ENCODE results near the gene ZFAND3. TPM values are rescaled to one million over a fixed set of nuclear protein-coding genes. Genes with fewer than 3 reads are reported as not detected.

ZFAND3 gene
- total RNA-seq, 1 donor from 2014 or later: 131 TPM

DNA sequence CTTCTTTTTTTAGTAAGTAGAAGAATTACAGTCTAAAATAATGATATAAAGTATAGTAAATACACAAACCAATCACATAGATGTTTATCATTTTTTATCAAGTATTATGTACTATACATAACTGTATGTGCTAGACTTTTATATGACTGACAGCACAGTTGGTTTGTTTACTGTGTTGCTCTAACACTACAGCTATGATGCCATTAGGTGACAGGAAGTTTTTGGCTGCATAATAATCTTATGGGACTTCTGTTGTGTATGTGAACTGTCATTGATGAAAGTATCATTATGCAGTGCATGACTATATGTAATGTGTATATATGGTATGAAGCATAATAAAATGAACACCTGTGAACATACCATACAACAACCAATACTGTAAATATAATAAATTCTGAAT lies 104.0 kb downstream of the ZFAND3 start:
- Mint-ChIP-seq H3K4me1 (ENCODE audit: low read depth, unreplicated experiment) (peaks cover 24% of the 10 kb centered on the region), H3K36me3 (ENCODE audit: low read depth, unreplicated experiment) (peaks cover 2% of the 10 kb centered on the region), H3K27ac (ENCODE audit: unreplicated experiment) (no peak overlapping the region), H3K4me3 (ENCODE audit: unreplicated experiment) (no peak overlapping the region), H3K27me3 (ENCODE audit: low read depth, unreplicated experiment) (no peaks in the 10 kb centered on the region), H3K9me3 (ENCODE audit: unreplicated experiment) (no peaks in the 10 kb centered on the region)
- Histone ChIP-seq H3K27me3 (ENCODE audit: insufficient read depth, low read length) (no peaks in the 10 kb centered on the region), H3K4me1 (ENCODE audit: insufficient read depth, low read length) (no peaks in the 10 kb centered on the region), H3K79me2 (ENCODE audit: insufficient read depth, low read length) (peaks cover 97% of the 10 kb centered on the region), H3K36me3 (ENCODE audit: insufficient read depth, low read length) (no peaks in the 10 kb centered on the region), H3K27ac (ENCODE audit: low read depth, low read length) (no peak overlapping the region), H4K20me1 (ENCODE audit: insufficient read depth, low read length) (peaks cover 87% of the 10 kb centered on the region), H3K9ac (ENCODE audit: low read length) (no peak overlapping the region), H2AFZ (ENCODE audit: low read depth, low read length) (no peak overlapping the region), H3K9me3 (ENCODE audit: insufficient read depth, low read depth, low read length) (no peaks in the 10 kb centered on the region), H3K4me3 (ENCODE audit: insufficient read depth, low read depth, low read length) (no peak overlapping the region), H3K4me2 (ENCODE audit: low read length) (no peak overlapping the region)
- TF ChIP-seq, protein P1, sequence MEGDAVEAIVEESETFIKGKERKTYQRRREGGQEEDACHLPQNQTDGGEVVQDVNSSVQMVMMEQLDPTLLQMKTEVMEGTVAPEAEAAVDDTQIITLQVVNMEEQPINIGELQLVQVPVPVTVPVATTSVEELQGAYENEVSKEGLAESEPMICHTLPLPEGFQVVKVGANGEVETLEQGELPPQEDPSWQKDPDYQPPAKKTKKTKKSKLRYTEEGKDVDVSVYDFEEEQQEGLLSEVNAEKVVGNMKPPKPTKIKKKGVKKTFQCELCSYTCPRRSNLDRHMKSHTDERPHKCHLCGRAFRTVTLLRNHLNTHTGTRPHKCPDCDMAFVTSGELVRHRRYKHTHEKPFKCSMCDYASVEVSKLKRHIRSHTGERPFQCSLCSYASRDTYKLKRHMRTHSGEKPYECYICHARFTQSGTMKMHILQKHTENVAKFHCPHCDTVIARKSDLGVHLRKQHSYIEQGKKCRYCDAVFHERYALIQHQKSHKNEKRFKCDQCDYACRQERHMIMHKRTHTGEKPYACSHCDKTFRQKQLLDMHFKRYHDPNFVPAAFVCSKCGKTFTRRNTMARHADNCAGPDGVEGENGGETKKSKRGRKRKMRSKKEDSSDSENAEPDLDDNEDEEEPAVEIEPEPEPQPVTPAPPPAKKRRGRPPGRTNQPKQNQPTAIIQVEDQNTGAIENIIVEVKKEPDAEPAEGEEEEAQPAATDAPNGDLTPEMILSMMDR (IDR thresholded peaks at IDR 0.05; ENCODE audit: insufficient read depth, low read depth, low read length): no peak
- TF ChIP-seq EZH2 (IDR thresholded peaks at IDR 0.05; ENCODE audit: insufficient read depth, low read length): no peak
- DNase-seq (ENCODE audit: low read depth) (no peak), FAIRE-seq (no peak)

DNA sequence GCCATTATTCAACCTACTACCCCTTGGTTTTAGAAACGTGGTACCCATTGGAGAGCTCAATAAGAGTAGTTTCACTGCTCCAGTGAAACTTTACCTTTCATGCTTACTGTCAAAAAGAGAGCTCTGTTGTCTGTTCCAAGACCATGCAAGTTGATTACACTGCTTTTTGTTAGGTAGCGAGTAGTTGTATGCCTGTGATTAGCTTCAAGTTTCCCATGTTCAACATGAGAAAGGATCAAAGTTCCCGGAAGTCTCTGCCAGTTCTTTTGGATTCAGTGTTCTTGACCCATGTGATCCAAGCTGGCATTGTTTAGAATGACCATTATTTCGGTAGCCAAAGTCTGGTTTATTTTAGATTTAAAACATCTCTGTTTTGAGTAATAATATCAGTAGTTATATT lies 107.1 kb downstream of the ZFAND3 start:
- Mint-ChIP-seq H3K27me3 (ENCODE audit: low read depth, unreplicated experiment) (no peaks in the 10 kb centered on the region), H3K4me3 (ENCODE audit: unreplicated experiment) (no peak overlapping the region), H3K4me1 (ENCODE audit: low read depth, unreplicated experiment) (peaks cover 11% of the 10 kb centered on the region), H3K27ac (ENCODE audit: unreplicated experiment) (no peak overlapping the region), H3K9me3 (ENCODE audit: unreplicated experiment) (no peaks in the 10 kb centered on the region), H3K36me3 (ENCODE audit: low read depth, unreplicated experiment) (peaks cover 5% of the 10 kb centered on the region)
- Histone ChIP-seq H4K20me1 (ENCODE audit: insufficient read depth, low read length) (peaks cover 88% of the 10 kb centered on the region), H3K27ac (ENCODE audit: low read depth, low read length) (no peak overlapping the region), H3K9ac (ENCODE audit: low read length) (no peak overlapping the region), H3K4me1 (ENCODE audit: insufficient read depth, low read length) (no peaks in the 10 kb centered on the region), H3K79me2 (ENCODE audit: insufficient read depth, low read length) (peaks cover 94% of the 10 kb centered on the region), H3K4me2 (ENCODE audit: low read length) (no peak overlapping the region), H3K4me3 (ENCODE audit: insufficient read depth, low read depth, low read length) (no peak overlapping the region), H3K27me3 (ENCODE audit: insufficient read depth, low read length) (no peaks in the 10 kb centered on the region), H3K36me3 (ENCODE audit: insufficient read depth, low read length) (no peaks in the 10 kb centered on the region), H3K9me3 (ENCODE audit: insufficient read depth, low read depth, low read length) (no peaks in the 10 kb centered on the region), H2AFZ (ENCODE audit: low read depth, low read length) (no peak overlapping the region)
- DNase-seq (ENCODE audit: low read depth): no peak
- no peak for FAIRE-seq
- TF ChIP-seq, protein P1 (IDR thresholded peaks at IDR 0.05; ENCODE audit: insufficient read depth, low read depth, low read length): no peak
- no peak for TF ChIP-seq EZH2 (IDR thresholded peaks at IDR 0.05; ENCODE audit: insufficient read depth, low read length)

DNA sequence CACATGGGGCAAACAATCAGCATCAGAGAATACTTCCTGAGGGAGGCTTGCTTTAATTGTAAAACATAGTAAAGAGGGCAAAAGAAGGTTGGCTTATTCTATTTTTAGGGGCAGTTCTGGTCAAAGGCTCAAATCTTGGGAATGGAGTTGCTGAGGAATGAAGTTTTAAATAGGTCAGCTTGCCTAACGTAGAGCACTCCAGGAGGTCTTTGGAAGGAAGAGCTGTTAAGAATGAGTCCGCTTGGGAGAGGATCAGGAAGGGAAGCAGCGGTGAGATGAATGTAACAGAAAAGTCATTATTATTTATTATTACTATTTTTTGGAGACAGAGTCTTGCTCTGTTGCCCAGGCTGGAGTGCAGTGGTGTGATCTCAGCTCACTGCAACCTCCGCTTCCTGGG lies 108.7 kb downstream of the ZFAND3 start:
- Mint-ChIP-seq H3K36me3 (ENCODE audit: low read depth, unreplicated experiment) (peaks cover 5% of the 10 kb centered on the region), H3K4me3 (ENCODE audit: unreplicated experiment) (no peak overlapping the region), H3K4me1 (ENCODE audit: low read depth, unreplicated experiment) (peaks cover 11% of the 10 kb centered on the region), H3K27ac (ENCODE audit: unreplicated experiment) (no peak overlapping the region), H3K27me3 (ENCODE audit: low read depth, unreplicated experiment) (no peaks in the 10 kb centered on the region), H3K9me3 (ENCODE audit: unreplicated experiment) (no peaks in the 10 kb centered on the region)
- no peak overlapping the region for H3K4me3 ChIP-seq (ENCODE audit: insufficient read depth, low read depth, low read length)
- H3K4me2 ChIP-seq (ENCODE audit: low read length): no peak overlapping the region
- H3K9me3 ChIP-seq (ENCODE audit: insufficient read depth, low read depth, low read length): no peaks in the 10 kb centered on the region
- H3K27ac ChIP-seq (ENCODE audit: low read depth, low read length): no peak overlapping the region
- no peak for TF ChIP-seq EZH2 (IDR thresholded peaks at IDR 0.05; ENCODE audit: insufficient read depth, low read length)
- TF ChIP-seq, protein P1 (IDR thresholded peaks at IDR 0.05; ENCODE audit: insufficient read depth, low read depth, low read length): no peak
- H3K36me3 ChIP-seq (ENCODE audit: insufficient read depth, low read length): no peaks in the 10 kb centered on the region
- H2AFZ ChIP-seq (ENCODE audit: low read depth, low read length): no peak overlapping the region
- peaks cover 87% of the 10 kb centered on the region for H3K79me2 ChIP-seq (ENCODE audit: insufficient read depth, low read length)
- H3K27me3 ChIP-seq (ENCODE audit: insufficient read depth, low read length): no peaks in the 10 kb centered on the region
- DNase-seq (ENCODE audit: low read depth) (no peak), FAIRE-seq (no peak)
- peaks cover 89% of the 10 kb centered on the region for H4K20me1 ChIP-seq (ENCODE audit: insufficient read depth, low read length)
- H3K4me1 ChIP-seq (ENCODE audit: insufficient read depth, low read length): no peaks in the 10 kb centered on the region
- H3K9ac ChIP-seq (ENCODE audit: low read length): no peak overlapping the region

Measured in astrocyte (in vitro differentiated cells and primary cell).